Left ventricle myocardium superior (tissue), 1 donor: ENCODE results near the gene SCD5. TPM values are rescaled to one million over a fixed set of nuclear protein-coding genes. Genes with fewer than 3 reads are reported as not detected.
"Not testable (repeated sequence)": the region's sequence is repeated elsewhere in the genome, so short reads cannot be mapped to it uniquely, and the experiment has no call there.

Experiments used
- ATAC-seq: fragments of 200-7000 bp; cut with Tn5 transposase; one replicate; pipeline ENCODE4 v1.9.1; 2020; ENCODE audit warnings: mild to moderate bottlenecking, moderate library complexity
- DNase-seq: peaks from one replicate; pipeline ENCODE4 v3.0.0-alpha.2; 2020
- intact Hi-C: fragments of 100-400 bp; cut with micrococcal nuclease; formaldehyde crosslinking; loops from one replicate; pipeline ENCODE4 v1.11.0; 2022
- long read RNA-seq: library from polyadenylated mRNA; unstranded; transcript quantifications from one replicate; pipeline ENCODE4 v2.0.0, GENCODE V29; 2021
- total RNA-seq: library from RNA; stranded (reverse); fragmentation: NEBNext Ultra II Directional; extraction: Animal tissue kit (Norgen Biotek cat#: 25700); gene quantifications from one replicate; pipeline ENCODE4 v1.2.1, GENCODE V29; 2021
- donor health status: DM: no; HTN: yes; CAD: no; lungs with severe emphysema.

SCD5 gene
- 2.7 TPM for total RNA-seq
- long read RNA-seq, partial matches to known transcripts: 0 of 3 reads
- long read RNA-seq, other reads (novel, unspliced or antisense): 0 of 3 reads

DNA sequence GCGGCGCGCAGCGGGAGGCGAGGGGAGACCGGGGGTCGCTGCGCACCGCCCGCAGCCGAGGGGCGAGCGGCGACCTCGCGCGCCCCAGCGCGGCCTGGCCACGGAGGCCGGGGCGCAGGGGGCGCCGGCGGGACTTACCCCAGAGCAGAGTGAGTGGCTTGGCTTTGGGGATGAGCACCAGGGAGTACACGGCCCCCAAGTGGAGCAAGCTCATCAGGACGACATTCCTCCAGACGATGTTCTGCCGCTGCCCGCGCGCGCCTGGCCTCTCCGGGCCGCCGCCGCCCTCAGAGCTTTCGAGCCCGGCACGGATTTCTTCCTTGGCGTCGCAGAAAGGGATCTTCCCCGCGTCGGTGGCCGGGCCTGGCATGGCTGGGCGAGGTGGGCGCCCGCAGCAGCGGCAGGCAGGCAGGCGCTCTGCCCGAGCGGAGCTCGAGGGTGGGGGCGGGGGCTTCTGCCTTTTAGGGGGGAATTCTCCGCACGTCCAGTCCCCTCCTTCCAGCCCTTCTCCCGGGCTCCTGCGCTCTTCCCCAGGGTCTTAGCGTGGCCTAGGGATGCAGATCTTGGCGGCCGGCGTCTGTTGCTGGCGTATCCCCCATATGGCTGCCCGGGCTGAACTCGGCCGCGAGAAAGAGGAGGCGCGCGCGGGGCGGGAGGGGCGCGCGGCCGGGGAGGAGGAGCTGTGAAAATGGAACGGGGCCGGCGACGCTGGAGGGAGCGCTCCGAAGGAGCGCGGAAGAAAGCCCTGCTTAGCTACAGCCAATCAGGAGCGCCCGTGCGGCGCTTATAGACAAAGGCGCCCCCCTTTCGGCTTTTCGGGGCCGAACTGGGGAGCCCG is at the start of gene SCD5:
Gene SCD5, minus strand, starts transcription at position 629 of the 838 bp plus-strand sequence. Its CDS starts 259 bp downstream, at position 370.
- intact Hi-C loops: no loop called here
- peak; percentile 82 for DNase-seq
- ATAC-seq: peak; percentile 97

DNA sequence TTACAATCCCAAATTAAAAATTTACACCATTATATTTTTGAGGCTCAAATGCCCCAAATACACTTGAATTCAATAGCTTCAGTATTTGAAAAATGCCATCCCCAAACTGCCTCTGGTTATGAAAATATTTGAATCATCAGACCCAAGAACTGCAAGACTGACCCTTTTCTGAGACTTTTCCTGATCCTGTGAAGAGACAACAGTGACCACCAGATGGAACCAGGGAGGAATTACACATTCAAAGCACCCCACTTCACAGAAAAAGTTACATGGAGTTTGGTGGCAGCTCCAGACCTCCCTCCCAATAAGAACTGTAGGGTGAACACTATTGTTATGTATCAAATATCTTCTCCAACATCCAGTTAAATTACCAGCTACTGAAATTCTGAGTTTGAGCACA is 44.0 kb upstream of the SCD5 start:
- intact Hi-C loops: no loop called here
- DNase-seq (no peak), ATAC-seq (no peak)

DNA sequence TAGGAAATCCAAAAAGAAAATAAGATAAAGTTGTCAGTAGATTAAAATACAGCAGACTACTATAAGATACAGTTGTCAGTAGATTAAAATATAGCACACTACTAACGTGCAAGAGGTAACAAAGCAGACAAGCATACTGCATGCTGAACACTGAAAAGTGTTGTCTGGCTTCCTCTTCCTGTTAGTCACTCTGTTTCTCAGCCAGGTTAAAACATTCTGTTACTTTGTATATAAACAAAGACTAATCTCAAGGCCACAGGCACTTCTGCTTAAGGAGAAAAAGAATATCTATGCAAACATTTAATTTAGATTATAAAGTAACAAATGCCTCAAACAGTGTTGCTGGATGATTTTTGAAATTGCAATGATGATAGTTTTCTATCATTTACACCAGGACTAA is 41.0 kb upstream of the SCD5 start:
- DNase-seq (no peak), ATAC-seq (no peak)
- intact Hi-C loops: no loop called here

DNA sequence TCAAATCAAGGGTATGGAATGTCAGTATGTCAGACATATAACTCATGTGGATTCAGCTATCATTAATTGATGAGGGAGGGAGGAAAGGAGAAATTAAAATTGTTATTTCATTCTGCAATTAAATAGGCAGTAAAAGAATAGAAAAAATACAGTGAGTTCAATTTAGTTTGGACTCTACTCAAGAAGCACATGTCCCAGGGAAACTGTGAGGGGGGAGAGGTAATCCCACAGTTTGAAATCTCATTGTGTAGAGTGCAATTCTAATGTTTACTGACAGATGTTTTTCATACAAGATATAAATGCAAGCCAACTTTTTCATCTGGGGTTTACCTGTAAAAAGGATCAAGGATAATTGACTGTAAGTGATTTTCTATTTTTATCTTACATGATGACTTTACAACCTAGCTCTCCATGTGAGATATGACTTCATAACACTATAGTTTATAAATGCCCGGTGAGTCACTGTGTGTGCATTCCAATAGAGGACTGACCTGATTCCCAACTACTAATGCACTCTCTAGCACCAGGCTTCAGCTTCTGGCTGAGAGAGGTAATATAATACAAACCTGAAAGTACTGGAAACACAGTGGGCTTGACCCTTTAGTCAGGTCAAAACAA is 35.2 kb upstream of the SCD5 start:
- DNase-seq: no peak
- peak; percentile 99 for ATAC-seq
- intact Hi-C loops: no loop called here

DNA sequence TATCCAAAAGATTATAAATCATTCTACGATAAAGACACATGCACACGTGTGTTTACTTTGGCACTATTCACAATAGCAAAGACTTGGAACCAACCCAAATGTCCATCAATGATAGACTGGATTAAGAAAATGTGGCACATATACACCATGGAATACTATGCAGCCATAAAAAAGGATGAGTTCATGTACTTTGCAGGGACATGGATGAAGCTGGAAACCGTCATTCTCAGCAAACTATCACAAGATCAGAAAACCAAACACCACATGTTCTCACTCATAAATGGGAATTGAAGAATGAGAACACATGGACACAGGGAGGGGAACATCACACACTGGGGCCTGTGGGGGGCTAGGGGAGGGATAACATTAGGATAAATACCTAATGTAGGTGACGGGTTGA is 34.5 kb upstream of the SCD5 start:
- intact Hi-C loops, ATAC-seq, DNase-seq: not testable (repeated sequence)

DNA sequence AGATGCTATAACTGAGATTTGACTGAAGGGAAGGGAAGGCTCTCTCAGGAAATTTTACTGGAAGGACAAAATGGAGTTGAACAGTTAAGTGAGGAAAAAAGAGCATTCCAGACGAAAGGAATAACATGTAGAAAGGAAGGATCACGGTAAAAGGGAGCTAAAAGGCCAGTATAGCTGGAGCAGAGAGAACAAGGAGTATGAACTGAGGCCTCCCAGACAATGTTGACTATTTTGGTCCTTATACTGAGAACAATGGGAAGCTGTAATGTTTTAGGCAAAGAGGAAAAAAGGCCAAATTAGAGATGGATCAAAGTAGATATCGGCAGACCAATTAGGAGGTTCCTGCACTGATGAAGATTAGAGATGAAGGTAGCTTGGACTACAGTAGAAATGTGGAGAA is 26.8 kb upstream of the SCD5 start:
- intact Hi-C loops: loop anchor here (10.0 kb wide), 1 partner anchor 49 kb away; no protein-coding TSS in a partner anchor
- no peak for ATAC-seq
- no peak for DNase-seq

DNA sequence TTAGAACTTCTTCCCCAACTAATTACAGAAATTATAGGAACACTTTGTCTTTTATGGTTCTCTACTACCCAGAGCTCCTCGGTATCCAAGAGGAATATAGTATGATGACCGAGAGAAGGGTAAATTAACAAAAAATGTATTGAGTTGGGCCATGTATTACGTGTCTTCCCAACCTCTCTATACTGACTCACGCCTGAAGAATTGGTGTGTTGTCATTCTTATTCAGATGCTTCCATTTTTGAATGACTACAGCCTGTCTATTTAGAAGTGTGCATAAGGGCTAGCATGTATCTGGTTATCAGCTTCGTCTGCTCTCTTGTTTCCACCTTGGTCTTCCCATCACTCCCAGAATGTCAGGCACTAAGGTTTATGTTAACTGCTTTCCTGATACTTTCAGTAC is 24.5 kb upstream of the SCD5 start:
- intact Hi-C loops: loop anchor here (10.0 kb wide), 1 partner anchor 52 kb away; no protein-coding TSS in a partner anchor
- no peak for DNase-seq
- ATAC-seq: no peak

DNA sequence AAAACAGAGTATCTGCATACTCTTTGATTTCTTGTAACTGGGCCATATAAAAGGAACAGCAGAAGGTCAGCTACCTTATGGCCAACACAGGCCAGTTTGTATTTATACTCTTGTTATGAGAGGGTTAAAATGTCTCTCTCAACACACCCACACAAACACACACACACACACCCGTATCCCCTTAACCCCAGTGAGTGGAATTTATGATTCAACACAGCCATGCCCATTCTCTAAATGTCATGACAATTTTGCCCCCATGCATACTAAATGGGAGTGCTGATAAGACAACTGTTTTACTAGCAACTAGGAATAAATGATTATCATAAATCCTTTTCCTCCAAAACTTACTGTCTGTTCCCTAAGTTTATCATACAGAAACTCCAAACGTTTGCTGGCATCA is 22.1 kb upstream of the SCD5 start:
- intact Hi-C loops: loop anchor here (10.0 kb wide), 1 partner anchor 54 kb away; no protein-coding TSS in a partner anchor
- ATAC-seq: no peak
- no peak for DNase-seq

DNA sequence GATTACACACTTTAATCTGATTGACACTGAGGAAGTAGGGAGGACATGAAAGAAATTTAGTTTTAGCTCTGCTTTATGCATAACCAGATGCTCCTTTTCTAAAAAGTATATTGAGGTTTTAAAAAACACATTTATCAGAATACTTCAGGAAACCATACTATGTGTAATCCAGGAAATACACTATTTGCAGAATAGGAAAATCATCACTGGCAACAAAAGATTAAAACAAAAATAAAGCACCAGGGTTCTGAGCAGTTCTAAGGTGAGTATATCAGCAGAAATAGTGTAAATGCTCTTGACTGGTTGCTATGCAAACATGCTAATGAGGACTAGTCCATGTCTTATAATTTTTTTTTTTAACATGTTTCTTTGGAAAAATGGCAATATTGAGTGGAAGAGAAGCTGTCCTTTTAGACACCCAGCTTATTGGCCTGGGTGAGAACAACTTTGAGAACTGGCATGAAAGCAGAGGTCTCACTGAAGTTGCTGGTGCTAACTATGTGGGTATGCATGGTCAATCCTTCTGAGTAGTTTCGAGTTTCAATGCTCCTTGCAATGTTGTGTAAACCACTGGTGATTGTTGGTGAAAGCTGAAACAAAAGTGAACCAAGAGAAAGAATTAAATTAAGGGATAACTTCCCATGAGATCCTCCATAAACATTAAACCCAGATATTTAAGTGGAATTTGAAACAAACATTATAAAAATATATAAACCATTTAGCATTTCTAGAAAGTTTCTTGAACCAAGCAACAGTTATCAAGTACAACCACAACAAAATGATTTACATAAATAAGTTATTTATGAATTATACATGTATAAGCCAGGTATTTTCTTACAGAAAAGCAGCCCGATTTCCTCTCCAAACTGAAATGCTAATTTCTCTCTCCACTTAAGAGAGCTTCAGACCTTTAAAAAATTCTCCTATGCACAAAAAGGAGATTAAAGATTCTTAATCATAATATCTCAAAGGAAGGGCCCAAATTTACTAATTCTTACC is 20.4 kb upstream of the SCD5 start:
- ATAC-seq: no peak
- DNase-seq: no peak
- intact Hi-C loops: no loop called here

DNA sequence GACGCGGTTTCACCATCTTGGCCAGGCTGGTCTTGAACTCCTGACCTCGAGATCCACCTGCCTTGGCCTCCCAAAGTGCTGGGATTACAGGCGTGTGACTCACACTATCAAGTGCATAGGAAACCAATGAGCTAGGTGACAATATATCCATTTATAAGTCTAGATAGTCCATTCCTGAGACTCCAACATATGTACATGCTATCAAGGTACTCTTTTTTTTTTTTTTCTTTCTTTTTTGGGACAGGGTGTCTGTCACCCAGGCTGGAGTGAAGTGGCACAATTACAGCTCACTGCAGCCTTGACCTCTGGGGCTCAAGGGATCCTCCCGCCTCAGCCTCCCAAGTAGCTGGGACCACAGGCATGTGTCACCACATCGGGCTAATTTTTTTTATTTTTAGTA is 18.3 kb upstream of the SCD5 start:
- intact Hi-C loops, DNase-seq, ATAC-seq: not testable (repeated sequence)

DNA sequence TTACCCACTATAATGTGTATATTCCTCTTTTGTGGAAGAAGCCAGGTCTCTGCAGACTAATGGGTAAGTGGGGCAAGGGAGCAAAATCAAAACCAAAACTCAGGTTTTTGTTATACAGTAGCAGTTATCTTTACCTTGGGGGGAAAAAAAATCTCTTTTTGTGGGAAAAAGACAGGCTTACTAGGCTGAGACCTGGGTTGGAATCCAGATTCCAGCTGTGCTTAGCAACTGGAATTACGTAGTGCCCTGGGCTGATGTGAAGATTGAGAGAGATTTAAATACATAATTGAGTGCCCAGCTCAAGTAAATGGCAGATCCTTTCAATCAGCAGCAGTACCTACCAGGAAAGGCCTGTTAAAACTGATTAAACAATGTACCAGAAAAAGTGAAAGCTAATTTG is 15.4 kb upstream of the SCD5 start:
- DNase-seq: no peak
- intact Hi-C loops: no loop called here

DNA sequence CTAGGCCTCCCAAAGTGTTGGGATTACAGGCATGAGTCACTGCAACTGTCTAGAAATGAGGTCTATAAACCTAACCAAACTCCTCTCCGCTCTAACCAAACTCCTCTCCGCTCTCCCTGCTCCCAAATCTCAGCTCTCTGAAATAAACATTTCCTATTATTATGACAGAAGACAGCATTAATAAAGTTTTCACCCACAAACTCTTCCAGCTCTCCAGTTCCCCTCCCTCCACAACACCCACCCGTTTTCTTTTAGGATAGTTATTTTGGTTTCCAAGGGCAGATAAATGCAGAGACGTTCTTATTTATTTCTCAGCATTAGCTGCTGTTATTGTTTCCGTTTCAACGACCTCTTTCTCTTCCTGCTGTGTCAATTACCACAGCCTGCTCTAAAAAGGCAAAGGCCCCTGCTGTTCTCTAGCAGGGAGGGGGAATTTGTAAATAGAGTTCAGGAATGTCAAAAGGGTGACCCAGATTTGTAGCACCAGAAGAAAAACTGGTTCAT is 13.3 kb upstream of the SCD5 start:
- no peak for ATAC-seq
- no peak for DNase-seq
- intact Hi-C loops: no loop called here

More for the DNA sequence above, 15.4 kb upstream of the SCD5 start:
- no peak for ATAC-seq

DNA sequence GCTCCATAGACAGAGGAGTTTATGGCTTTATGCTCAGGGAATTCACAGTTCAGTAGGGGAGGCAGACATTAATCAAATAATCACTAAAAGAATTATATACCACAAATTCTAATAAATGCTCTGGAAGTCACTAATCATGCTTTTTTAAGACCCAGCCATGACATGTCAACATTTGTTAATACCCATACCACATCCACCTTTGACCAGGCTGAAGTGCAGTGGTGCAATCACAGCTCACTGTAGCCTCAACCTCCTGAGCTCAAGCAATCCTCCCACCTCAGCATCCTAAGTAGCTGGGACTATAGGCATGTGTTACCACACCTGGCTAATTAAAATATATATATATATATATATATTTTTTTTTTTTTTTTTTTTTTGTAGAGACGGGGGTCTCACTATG is 12.8 kb upstream of the SCD5 start:
- ATAC-seq (no peak), DNase-seq (no peak)
- intact Hi-C loops: no loop called here

DNA sequence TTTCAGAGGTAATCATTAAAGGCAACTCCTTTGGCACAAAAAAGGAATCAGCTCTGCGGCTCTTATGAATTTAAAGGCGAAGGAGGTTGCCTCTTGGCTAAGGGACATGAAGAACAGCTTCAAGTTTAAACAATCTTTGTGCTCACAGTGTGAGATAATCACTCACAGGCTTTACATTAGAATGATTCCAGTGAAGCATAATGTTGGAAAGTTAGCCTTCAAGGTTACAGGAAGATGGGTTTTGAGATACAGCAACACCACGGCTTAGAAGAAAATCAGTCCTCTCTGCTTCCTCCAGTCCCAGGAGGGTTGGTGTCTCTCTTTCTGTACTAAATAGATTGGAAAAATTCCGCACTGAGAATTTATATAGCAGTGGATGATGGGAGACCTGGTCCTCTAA is 11.6 kb upstream of the SCD5 start:
- intact Hi-C loops: no loop called here

DNA sequence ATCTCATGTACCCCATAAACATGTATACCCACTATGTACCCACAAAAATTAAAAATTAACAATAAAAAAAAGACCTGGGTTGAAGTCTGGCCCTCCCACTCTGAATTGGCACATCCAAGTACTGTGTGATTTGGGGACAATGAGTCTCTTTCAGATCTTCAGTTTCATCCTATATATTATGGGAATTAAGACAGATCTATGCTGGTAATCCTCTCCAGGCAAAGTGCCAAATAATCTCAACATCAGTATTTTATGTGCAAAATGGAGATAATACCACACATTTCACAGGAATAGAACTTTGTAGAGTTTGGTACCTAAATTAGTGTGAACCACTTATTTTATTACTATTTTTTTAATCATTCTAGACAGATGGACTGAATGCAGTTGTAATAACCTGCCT is 11.0 kb upstream of the SCD5 start:
- no peak for ATAC-seq
- DNase-seq: no peak
- intact Hi-C loops: no loop called here

More for the DNA sequence above, 11.6 kb upstream of the SCD5 start:
- ATAC-seq: no peak
- DNase-seq: no peak

DNA sequence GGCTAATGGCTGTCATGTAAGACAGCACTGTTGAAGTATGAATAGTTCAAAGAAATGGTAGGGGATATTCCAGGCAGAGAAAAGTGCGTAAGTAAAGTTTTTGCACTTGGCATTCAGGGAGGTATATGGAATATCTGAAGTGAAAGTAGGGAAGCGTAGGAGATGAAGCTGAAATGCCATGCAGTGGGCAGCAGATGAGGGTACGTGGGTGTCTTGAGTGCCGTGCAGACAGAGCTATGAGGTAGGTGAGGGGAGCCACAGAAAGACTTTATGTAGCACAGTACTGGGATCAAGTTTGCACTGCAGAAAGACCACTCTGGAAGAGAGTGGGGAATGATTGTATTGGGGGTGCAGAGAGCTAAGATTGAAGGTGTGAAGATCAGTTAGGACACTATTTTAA is 5.2 kb upstream of the SCD5 start:
- intact Hi-C loops: no loop called here
- no peak for ATAC-seq
- no peak for DNase-seq

DNA sequence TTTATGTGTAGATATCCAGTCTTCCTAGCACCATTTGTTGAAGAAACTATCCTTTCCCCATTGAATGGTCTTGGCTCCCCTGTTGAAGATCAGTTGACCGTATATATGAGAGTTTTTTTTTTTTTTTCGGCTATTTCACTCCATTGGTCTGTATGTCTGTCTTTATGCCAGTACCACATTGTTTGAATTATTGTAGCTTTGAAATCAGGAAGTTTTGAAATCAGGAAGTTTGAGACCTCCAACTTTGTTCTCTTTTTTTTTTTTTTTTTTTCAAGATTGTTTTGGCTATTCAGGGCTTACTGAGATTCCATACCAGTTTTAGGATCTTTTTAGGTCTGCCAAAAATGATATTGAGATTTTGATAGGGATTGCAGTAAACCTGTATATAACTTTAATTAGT is 4.3 kb upstream of the SCD5 start:
- ATAC-seq: no peak
- no peak for DNase-seq
- intact Hi-C loops: no loop called here

DNA sequence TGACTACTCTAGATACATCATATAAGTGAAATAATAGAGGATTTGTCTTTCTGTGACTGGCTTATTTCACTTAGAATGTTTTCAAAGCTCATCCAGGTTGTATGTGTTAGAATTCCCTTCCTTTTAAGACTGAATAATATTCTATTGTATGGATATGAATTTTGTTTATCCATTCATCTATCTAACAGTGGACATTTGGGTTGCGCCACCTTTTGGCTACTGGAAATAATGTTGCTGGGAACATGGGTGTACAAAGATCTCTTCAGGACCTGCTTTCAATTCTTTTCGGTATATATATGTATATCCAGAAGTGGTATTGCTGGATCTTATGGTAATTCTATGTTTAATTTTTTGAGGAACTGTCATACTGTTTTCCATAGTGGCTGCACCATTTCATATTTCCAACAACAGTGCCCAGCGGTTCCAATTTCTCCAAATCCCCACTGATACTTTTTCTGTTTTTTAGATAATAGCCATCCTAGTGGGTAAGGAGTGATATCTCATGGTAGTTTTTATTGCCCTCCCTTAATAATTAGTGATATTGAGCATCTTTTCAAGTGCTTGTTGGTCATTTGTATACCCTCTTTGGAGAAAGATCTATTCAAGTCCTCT is 3.4 kb upstream of the SCD5 start:
- intact Hi-C loops: no loop called here
- ATAC-seq (no peak), DNase-seq (no peak)
